Measurements from ENCODE around the gene FGFR2. TPM values are rescaled to one million over a fixed set of nuclear protein-coding genes. Genes with fewer than 3 reads are reported as not detected.

FGFR2 gene
- total and polyA plus RNA-seq, 2 of the 4 experiments (the other 2 are of a cell fraction) = not detected

- CTCF ChIA-PET = no interaction called here
- TF ChIP-seq ELK1 (IDR thresholded peaks at IDR 0.05; ENCODE audit: borderline replicate concordance, low read depth, low read length) (no peak), CHD1 (IDR thresholded peaks at IDR 0.05; ENCODE audit: low read depth, low read length) (no peak), CEBPB (IDR thresholded peaks at IDR 0.05; ENCODE audit: low read depth, low read length) (no peak)
- DNase-seq (no peak), ATAC-seq (ENCODE audit: low read depth) (no peak)
- H3K27ac ChIP-seq (ENCODE audit: insufficient read depth, low read length) = no peak overlapping the region
- no peaks in the 10 kb centered on the region for H3K4me1 ChIP-seq (ENCODE audit: control insufficient read depth, insufficient read depth, low read length)
- H2BK5ac ChIP-seq (ENCODE audit: low read depth, low read length, poor library complexity, severe bottlenecking) = no peak overlapping the region
- H2BK20ac ChIP-seq (ENCODE audit: low read depth, low read length) = no peak overlapping the region
- H2AK9ac ChIP-seq (replicated peaks; ENCODE audit: low read depth, low read length, poor library complexity) = no peak overlapping the region
- no peak overlapping the region for H2AK5ac ChIP-seq (ENCODE audit: low read depth, low read length)
- BruUV-seq (replicated peaks) = no TSS peak
- POLR2A ChIA-PET (ENCODE audit: unreplicated experiment) = no interaction called here
- no peak overlapping the region for H4K5ac ChIP-seq (ENCODE audit: low read depth, low read length)
- dilution Hi-C loops (cut with HindIII; ENCODE audit: low sequenced_read_pairs, unreplicated experiment) = no loop called here
- no peaks in the 10 kb centered on the region for H3K27me3 ChIP-seq (ENCODE audit: control insufficient read depth, insufficient read depth, low read length)
- no peaks in the 10 kb centered on the region for H3K36me3 ChIP-seq (ENCODE audit: control insufficient read depth, insufficient read depth, low read length)
- H4K20me1 ChIP-seq (ENCODE audit: insufficient read depth, low read length) = no peaks in the 10 kb centered on the region
- no peak overlapping the region for H3K14ac ChIP-seq (replicated peaks; ENCODE audit: low read depth, low read length)
- H4K8ac ChIP-seq (ENCODE audit: low read depth in 2 of 2, low read length in 2 of 2) = no peak overlapping the region
- intact Hi-C loops (cut with micrococcal nuclease) = no loop called here
- no peaks in the 10 kb centered on the region for H3K9me1 ChIP-seq (ENCODE audit: insufficient read depth, low read length)
- 13% methylated on average over 4 of the region's 22 CpGs; no CpG with 5 or more reads in 1 of the 2 experiments for WGBS, 2 experiments (ENCODE audit: extremely low coverage in 2 of 2, insufficient read length in 1 of 2)
- H2AFZ ChIP-seq (replicated peaks; ENCODE audit: low read length, poor library complexity) = no peak overlapping the region
- H2BK120ac ChIP-seq (ENCODE audit: low read depth, low read length) = no peak overlapping the region
- no peak overlapping the region for H3K9ac ChIP-seq (ENCODE audit: low read depth, low read length)
- H3K4ac ChIP-seq (ENCODE audit: low read depth, low read length) = no peak overlapping the region
- H3K79me1 ChIP-seq (ENCODE audit: low read depth in 1 of 2, low read length in 2 of 2) = no peaks in the 10 kb centered on the region
- H4K91ac ChIP-seq (ENCODE audit: insufficient read depth, low read depth, low read length) = no peak overlapping the region
- H3K56ac ChIP-seq (ENCODE audit: extremely low read depth, insufficient read depth, low read length) = no peak overlapping the region
- no peak overlapping the region for H3K4me2 ChIP-seq (ENCODE audit: low read depth, low read length)
- no peak overlapping the region for H3K23ac ChIP-seq (ENCODE audit: low read depth, low read length)
- in situ Hi-C loops (cut with MboI; ENCODE audit: low sequenced_read_pairs) = no loop called here
- peaks cover 23% of the 10 kb centered on the region for H3K9me3 ChIP-seq (ENCODE audit: control insufficient read depth, insufficient read depth, low read length)
- H3K4me3 ChIP-seq (ENCODE audit: insufficient read depth, low read depth, low read length) = no peak overlapping the region
- no peak overlapping the region for H2BK15ac ChIP-seq (ENCODE audit: low read depth, low read length)
- H3K18ac ChIP-seq (ENCODE audit: low read depth, low read length) = no peak overlapping the region
These were observed 17.7 kb downstream of the FGFR2 start for GRCh38 chr10:121580276-121581116.

Measured in IMR-90 (cell line).